Peyer's patch (tissue), 4 donors: Measurements from ENCODE around the gene GTF2A1L. TPM values are rescaled to one million over a fixed set of nuclear protein-coding genes. Genes with fewer than 3 reads are reported as not detected.

Experiments used
- DNase-seq, 3 donors: peaks; one replicate each; pipeline ENCODE4 v3.0.0-alpha.2; 2017 to 2019
- H3K27ac ChIP-seq, 4 donors: fragments of 200-600 bp; sonication (generic); one replicate each; pipeline ENCODE4 v1.5.1; 2016 to 2019
- H3K27me3 ChIP-seq, 2 donors: fragments of 200-600 bp; sonication (generic); one replicate each; pipeline ENCODE4 v1.5.1; 2019
- H3K36me3 ChIP-seq, 3 donors: fragments of 200-600 bp; sonication (generic); one replicate each; pipeline ENCODE4 v1.5.1; 2016 to 2019
- H3K4me1 ChIP-seq, 4 donors: fragments of 200-600 bp; sonication (generic); one replicate each; pipeline ENCODE4 v1.5.1; 2016 to 2019
- H3K4me3 ChIP-seq, 4 donors: fragments of 200-600 bp; sonication (generic); 1 replicate in 3 of 4; 2 replicates in 1 of 4; pipeline ENCODE4 v1.5.1; 2016 to 2019; ENCODE audit warnings: mild to moderate bottlenecking in 1 of 4
- H3K9me3 ChIP-seq, 4 donors: fragments of 200-600 bp; sonication (generic); one replicate each; pipeline ENCODE4 v1.5.1; 2016 to 2019; ENCODE audit warnings: mild to moderate bottlenecking in 1 of 4
- CTCF ChIP-seq, 6 experiments: fragments of 450-650 bp in 4 of 6; fragments of 200-600 bp in 2 of 6; sonication (generic) in 1 of 6; IDR thresholded peaks; one replicate each; pipeline ENCODE4 v1.5.1; 2017 to 2019; ENCODE audit warnings: antibody characterized with exemption in 6 of 6, mild to moderate bottlenecking in 3 of 6, moderate library complexity in 1 of 6
- POLR2A ChIP-seq, 2 donors: fragments of 450-650 bp; IDR thresholded peaks; one replicate each; pipeline ENCODE4 v1.5.1; 2017; ENCODE audit warnings: antibody characterized with exemption in 2 of 2, mild to moderate bottlenecking in 2 of 2, moderate library complexity in 2 of 2
- total RNA-seq, 4 donors: library from RNA; depleted of rRNA; stranded (reverse); fragments of >200 nt; gene quantifications; one replicate each; pipeline ENCODE4 v1.1.0, GENCODE V29; 2016

GTF2A1L gene
- 10 to 100 TPM in 1 of 4 donors, under 1 TPM in 1, not detected in 2; 0.94 to 11.6 TPM for total RNA-seq

GRCh38 chr2:48617618-48618017 is at the start of gene GTF2A1L:
GTF2A1L (plus strand) TSS chr2:48617856; CDS start chr2:48617875, 19 bp downstream.
- no peaks in the 10 kb centered on the region for H3K9me3 ChIP-seq
- H3K4me3 ChIP-seq: no peak within 1 kb of the TSS
- TF ChIP-seq POLR2A (IDR thresholded peaks at IDR 0.05) (no peak), CTCF (IDR thresholded peaks at IDR 0.05) (no peak)
- no peaks in the 10 kb centered on the region for H3K36me3 ChIP-seq
- no peak within 1 kb of the TSS for H3K27ac ChIP-seq
- no peak for DNase-seq
- H3K4me1 ChIP-seq: no peaks in the 10 kb centered on the region
- no peaks in the 10 kb centered on the region for H3K27me3 ChIP-seq

GRCh38 chr2:48568547-48568946 is 49.1 kb upstream of the GTF2A1L start:
- DNase-seq: no peak
- H3K27me3 ChIP-seq: no peaks in the 10 kb centered on the region
- H3K36me3 ChIP-seq: no peaks in the 10 kb centered on the region
- H3K9me3 ChIP-seq: no peaks in the 10 kb centered on the region
- H3K4me1 ChIP-seq: no peaks in the 10 kb centered on the region
- peak overlapping the region in 1 of 4 donors; percentile 10 for H3K27ac ChIP-seq
- no peak overlapping the region for H3K4me3 ChIP-seq
- TF ChIP-seq CTCF (IDR thresholded peaks at IDR 0.05) (no peak), POLR2A (IDR thresholded peaks at IDR 0.05) (no peak)

GRCh38 chr2:48569433-48569832 is 48.2 kb upstream of the GTF2A1L start:
- Histone ChIP-seq H3K4me1 (no peaks in the 10 kb centered on the region), H3K36me3 (no peaks in the 10 kb centered on the region), H3K4me3 (no peak overlapping the region), H3K27me3 (no peaks in the 10 kb centered on the region), H3K9me3 (no peaks in the 10 kb centered on the region), H3K27ac (no peak overlapping the region)
- TF ChIP-seq POLR2A (IDR thresholded peaks at IDR 0.05): no peak
- TF ChIP-seq CTCF (IDR thresholded peaks at IDR 0.05): no peak
- DNase-seq: no peak

- no peak for DNase-seq
- Histone ChIP-seq H3K27ac (no peak overlapping the region), H3K9me3 (no peaks in the 10 kb centered on the region), H3K36me3 (no peaks in the 10 kb centered on the region), H3K4me3 (no peak overlapping the region), H3K27me3 (no peaks in the 10 kb centered on the region), H3K4me1 (no peaks in the 10 kb centered on the region)
- TF ChIP-seq CTCF (IDR thresholded peaks at IDR 0.05): no peak
- no peak for TF ChIP-seq POLR2A (IDR thresholded peaks at IDR 0.05)
Observed at GRCh38 chr2:48572816-48573215, 44.8 kb upstream of the GTF2A1L start.

- Histone ChIP-seq H3K9me3 (no peaks in the 10 kb centered on the region), H3K4me3 (no peak overlapping the region), H3K4me1 (no peaks in the 10 kb centered on the region)
Observed at GRCh38 chr2:48574353-48575287, 43.0 kb upstream of the GTF2A1L start.

More at GRCh38 chr2:48574353-48575287, 43.0 kb upstream of the GTF2A1L start:
- no peak for TF ChIP-seq CTCF (IDR thresholded peaks at IDR 0.05)
- no peak for TF ChIP-seq POLR2A (IDR thresholded peaks at IDR 0.05)
- no peak for DNase-seq
- Histone ChIP-seq H3K27ac (no peak overlapping the region), H3K36me3 (no peaks in the 10 kb centered on the region), H3K27me3 (no peaks in the 10 kb centered on the region)
